HG03135 (cell line): ENCODE measurements around the gene C2CD3.
A peak's percentile ranks its signal among the peaks of the same experiment; 100 is the strongest.

Experiments used
- ATAC-seq: cut with Tn5 transposase; IDR thresholded peaks from one replicate; pipeline ENCODE4 v1.9.1; 2021; ENCODE audit warnings: mild to moderate bottlenecking, moderate library complexity; ENCODE audit not compliant: unreplicated experiment

C2CD3 gene

GRCh38 chr11:73983741-73984538 lies 186.9 kb downstream of the C2CD3 start:
- ATAC-seq, result no peak

- ATAC-seq, result peak; percentile 58
These were observed 187.6 kb downstream of the C2CD3 start for GRCh38 chr11:73982990-73983740.

GRCh38 chr11:73982595-73982989 lies 188.2 kb downstream of the C2CD3 start, which contains the start of gene UCP2:
UCP2 (minus strand) TSS chr11:73982843; CDS start chr11:73978378, 4,465 bp downstream.
- peak; percentile 41 for ATAC-seq

GRCh38 chr11:73981051-73981805 lies 189.6 kb downstream of the C2CD3 start:
- ATAC-seq, result no peak

GRCh38 chr11:73980001-73980961 lies 190.5 kb downstream of the C2CD3 start:
- peak; percentile 43 for ATAC-seq

- ATAC-seq, result no peak
These were observed 192.2 kb downstream of the C2CD3 start for GRCh38 chr11:73978576-73979086.

GRCh38 chr11:73977856-73978519 lies 192.8 kb downstream of the C2CD3 start:
- ATAC-seq, result no peak

- no peak for ATAC-seq
These were observed 194.2 kb downstream of the C2CD3 start for GRCh38 chr11:73976451-73977151.

- ATAC-seq, result no peak
These were observed 195.4 kb downstream of the C2CD3 start for GRCh38 chr11:73975479-73975757.

GRCh38 chr11:73974604-73975478 lies 196.0 kb downstream of the C2CD3 start:
- no peak for ATAC-seq

GRCh38 chr11:73972620-73973449 lies 198.0 kb downstream of the C2CD3 start:
- ATAC-seq, result no peak

- no peak for ATAC-seq
These were observed 198.6 kb downstream of the C2CD3 start for GRCh38 chr11:73972187-73972586.

GRCh38 chr11:73971175-73971719 lies 199.6 kb downstream of the C2CD3 start:
- ATAC-seq, result no peak

- no peak for ATAC-seq
These were observed 200.6 kb downstream of the C2CD3 start for GRCh38 chr11:73969991-73970800.

- ATAC-seq, result no peak
These were observed 201.7 kb downstream of the C2CD3 start for GRCh38 chr11:73969091-73969490.

- ATAC-seq, result no peak
These were observed 202.3 kb downstream of the C2CD3 start for GRCh38 chr11:73968356-73968966.
